Measurements from ENCODE around the gene SLC24A1. TPM values are rescaled to one million over a fixed set of nuclear protein-coding genes. Genes with fewer than 3 reads are reported as not detected.

SLC24A1 gene
- total and polyA plus RNA-seq, 2 of the 4 experiments (the other 2 are of a cell fraction), result 3.6 to 4.9 TPM

DNA sequence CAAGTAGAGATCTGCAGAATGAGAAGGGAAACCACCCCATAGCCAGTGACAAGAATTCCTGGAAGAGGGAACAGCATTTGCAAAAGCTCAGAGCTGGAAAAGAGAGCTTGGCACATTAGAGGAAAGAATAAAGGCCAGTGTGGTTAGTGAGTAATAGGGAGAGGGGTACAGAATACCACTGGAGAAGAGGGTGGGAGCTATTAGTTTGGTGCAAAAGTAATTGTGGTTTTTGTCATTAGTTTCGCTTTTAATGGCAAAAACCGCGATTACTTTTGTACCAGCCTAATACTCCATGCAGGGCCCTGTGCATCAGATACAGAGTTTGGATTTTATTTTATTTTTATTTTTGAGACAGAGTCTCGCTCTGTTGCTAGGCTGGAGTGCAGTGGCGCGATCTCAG is 9.8 kb downstream of the SLC24A1 start:
- Histone ChIP-seq H2AK5ac (ENCODE audit: low read depth, low read length) (no peak overlapping the region), H3K9me1 (ENCODE audit: insufficient read depth, low read length) (peaks cover 6% of the 10 kb centered on the region; the same call in 1 of the 2 replicates), H2AFZ (replicated peaks; ENCODE audit: low read length, poor library complexity) (no peak overlapping the region), H3K14ac (replicated peaks; ENCODE audit: low read depth, low read length) (no peak overlapping the region), H4K20me1 (ENCODE audit: insufficient read depth, low read length) (no peaks in the 10 kb centered on the region), H4K8ac (ENCODE audit: low read depth in 2 of 2, low read length in 2 of 2) (no peak overlapping the region), H2BK120ac (ENCODE audit: low read depth, low read length) (no peak overlapping the region), H3K23ac (ENCODE audit: low read depth, low read length) (no peak overlapping the region), H3K4me3 (ENCODE audit: insufficient read depth, low read depth, low read length) (no peak overlapping the region), H3K79me1 (ENCODE audit: low read depth in 1 of 2, low read length in 2 of 2) (0 out of 4 replicates have a peak, but pooled peaks cover 0 to 3% of the 10 kb centered on the region in 2 experiments), H3K4ac (ENCODE audit: low read depth, low read length) (no peak overlapping the region), H3K27ac (ENCODE audit: insufficient read depth, low read length) (no peak overlapping the region), H3K27me3 (ENCODE audit: control insufficient read depth, insufficient read depth, low read length) (no peaks in the 10 kb centered on the region), H3K56ac (ENCODE audit: extremely low read depth, insufficient read depth, low read length) (no peak overlapping the region), H3K9ac (ENCODE audit: low read depth, low read length) (no peak overlapping the region), H3K36me3 (ENCODE audit: control insufficient read depth, insufficient read depth, low read length) (no peaks in the 10 kb centered on the region; the same call in 1 of the 2 replicates), H3K4me2 (ENCODE audit: low read depth, low read length) (no peak overlapping the region), H4K91ac (ENCODE audit: insufficient read depth, low read depth, low read length) (no peak overlapping the region), H3K9me3 (ENCODE audit: control insufficient read depth, insufficient read depth, low read length) (no peaks in the 10 kb centered on the region), H3K18ac (ENCODE audit: low read depth, low read length) (no peak overlapping the region), H2BK20ac (ENCODE audit: low read depth, low read length) (no peak overlapping the region), H2BK15ac (ENCODE audit: low read depth, low read length) (no peak overlapping the region), H2AK9ac (replicated peaks; ENCODE audit: low read depth, low read length, poor library complexity) (no peak overlapping the region), H4K5ac (ENCODE audit: low read depth, low read length) (no peak overlapping the region), H2BK5ac (ENCODE audit: low read depth, low read length, poor library complexity, severe bottlenecking) (no peak overlapping the region), H3K4me1 (ENCODE audit: control insufficient read depth, insufficient read depth, low read length) (peaks cover 9% of the 10 kb centered on the region)
- CTCF ChIA-PET, result no interaction called here
- WGBS, 2 experiments (ENCODE audit: extremely low coverage in 2 of 2, insufficient read length in 1 of 2), result no CpG with 5 or more reads among the region's 6 CpGs
- intact Hi-C loops (cut with micrococcal nuclease), result loop anchor here (10.0 kb wide), 1 partner anchor 653 kb away; no protein-coding TSS in a partner anchor
- POLR2A ChIA-PET (ENCODE audit: unreplicated experiment), result no interaction called here
- ATAC-seq (ENCODE audit: low read depth), result no peak
- TF ChIP-seq CTCF (conservative IDR thresholded peaks at IDR 0.05; ENCODE audit: low read depth, low read length) (no peak), NFE2L2 (IDR thresholded peaks at IDR 0.05; ENCODE audit: low read depth, low read length) (no peak), BHLHE40 (IDR thresholded peaks at IDR 0.05; ENCODE audit: low read depth, low read length) (no peak), CEBPB (IDR thresholded peaks at IDR 0.05; ENCODE audit: low read depth, low read length) (no peak), MXI1 (IDR thresholded peaks at IDR 0.05; ENCODE audit: borderline replicate concordance, low read depth, low read length) (no peak), RFX5 (IDR thresholded peaks at IDR 0.05; ENCODE audit: low read depth, low read length) (no peak), RAD21 (IDR thresholded peaks at IDR 0.05; ENCODE audit: low read length) (no peak), POLR2A (IDR thresholded peaks at IDR 0.05; ENCODE audit: low read depth, low read length) (no peak), RCOR1 (IDR thresholded peaks at IDR 0.05; ENCODE audit: insufficient replicate concordance, low read length) (no peak), CHD1 (IDR thresholded peaks at IDR 0.05; ENCODE audit: low read depth, low read length) (no peak)
- no TSS peak for BruUV-seq (replicated peaks)
- no peak for DNase-seq
- in situ Hi-C loops (cut with MboI; ENCODE audit: low sequenced_read_pairs), result no loop called here
- dilution Hi-C loops (cut with HindIII; ENCODE audit: low sequenced_read_pairs, unreplicated experiment), result no loop called here
